HG02798 (cell line): ENCODE data around the gene ZNF474.

Source experiments
- ATAC-seq: cut with Tn5 transposase; IDR thresholded peaks from one replicate; pipeline ENCODE4 v1.9.1; 2021; ENCODE audit warnings: mild to moderate bottlenecking; ENCODE audit not compliant: unreplicated experiment, poor library complexity

Gene ZNF474

DNA sequence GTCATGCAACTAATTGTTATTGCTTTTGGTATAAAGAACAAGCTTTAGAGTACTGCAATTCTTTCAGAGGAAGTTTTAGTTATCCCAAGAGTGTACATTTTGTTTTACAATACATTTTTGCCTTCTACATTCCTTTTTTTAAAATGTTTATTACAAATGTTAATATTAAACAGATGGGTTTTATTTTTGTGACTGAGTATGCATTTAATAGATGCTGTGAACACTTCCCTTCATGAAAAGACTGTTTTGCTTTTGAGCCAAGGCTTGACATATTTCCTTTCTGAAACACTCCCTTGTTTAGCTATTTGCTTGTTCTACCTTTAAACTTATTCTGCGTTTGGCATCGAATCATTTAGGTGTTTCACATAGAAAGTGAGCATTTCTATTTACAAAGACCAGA is 14.8 kb upstream of the ZNF474 start:
- ATAC-seq = no peak

DNA sequence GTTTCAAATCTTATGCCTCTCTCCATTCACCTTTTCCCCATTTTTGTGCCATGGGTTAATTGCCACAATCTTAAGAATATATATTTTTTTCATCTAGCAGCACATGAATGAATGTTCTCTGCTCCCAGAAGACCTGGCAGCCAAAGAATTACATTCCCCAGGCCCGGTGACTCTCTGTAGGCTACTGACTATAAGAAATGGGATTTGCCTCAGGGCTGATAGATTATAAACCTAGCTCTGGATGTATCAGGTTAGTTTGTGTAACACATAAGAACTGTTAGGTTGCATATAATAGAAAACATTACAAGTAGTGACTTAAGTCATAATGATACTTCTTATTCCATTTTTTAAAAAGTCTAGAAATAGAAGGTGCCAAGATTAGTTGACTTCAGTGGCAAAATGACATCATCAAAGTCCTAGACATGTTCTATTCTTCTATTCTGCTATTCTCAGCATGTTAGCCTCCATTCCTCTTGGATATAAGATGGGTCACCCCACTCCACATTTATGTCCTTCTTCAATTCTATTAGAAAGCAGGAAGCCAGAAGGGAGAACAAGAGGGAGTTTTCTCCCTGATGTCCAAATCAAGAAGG is 10.9 kb upstream of the ZNF474 start:
- no peak for ATAC-seq

DNA sequence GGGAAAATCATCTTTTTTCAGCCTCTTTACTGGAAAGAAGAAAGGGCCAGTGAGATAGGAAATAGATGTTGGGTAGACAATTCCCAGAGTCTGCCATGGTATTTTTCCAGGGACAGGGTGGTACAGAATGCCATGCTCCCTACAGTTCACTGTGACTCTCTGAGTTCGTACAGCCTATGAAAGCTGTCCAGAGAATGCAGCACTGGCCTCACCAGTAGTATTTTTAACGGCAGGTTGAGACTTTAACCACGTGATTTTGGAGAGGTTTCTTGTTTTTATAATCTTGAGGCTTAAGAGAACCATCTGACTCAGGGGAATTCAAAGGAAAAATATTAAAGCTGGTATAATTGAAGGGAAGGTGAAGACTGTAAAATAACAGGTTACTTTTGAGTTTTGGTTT is 10.1 kb upstream of the ZNF474 start:
- ATAC-seq = no peak

DNA sequence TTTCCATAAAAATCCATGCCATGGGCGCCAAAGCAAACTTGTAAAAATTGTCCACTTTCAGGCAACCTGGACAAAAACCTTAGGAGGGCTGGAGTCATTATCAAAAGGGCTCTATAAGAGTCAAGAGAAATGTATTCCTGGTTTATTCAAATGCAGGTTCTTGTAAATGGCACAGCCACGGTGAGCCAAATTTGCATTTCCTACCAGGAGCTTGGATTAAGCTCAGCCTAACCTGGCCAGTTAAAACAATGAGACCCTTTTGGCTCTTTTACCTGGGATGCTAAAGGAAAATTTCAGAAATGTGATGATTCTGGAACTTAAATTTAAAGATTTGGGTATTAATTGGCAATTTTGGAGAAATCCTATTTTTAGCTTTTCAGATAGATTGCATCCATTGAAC is 8.9 kb upstream of the ZNF474 start:
- no peak for ATAC-seq

DNA sequence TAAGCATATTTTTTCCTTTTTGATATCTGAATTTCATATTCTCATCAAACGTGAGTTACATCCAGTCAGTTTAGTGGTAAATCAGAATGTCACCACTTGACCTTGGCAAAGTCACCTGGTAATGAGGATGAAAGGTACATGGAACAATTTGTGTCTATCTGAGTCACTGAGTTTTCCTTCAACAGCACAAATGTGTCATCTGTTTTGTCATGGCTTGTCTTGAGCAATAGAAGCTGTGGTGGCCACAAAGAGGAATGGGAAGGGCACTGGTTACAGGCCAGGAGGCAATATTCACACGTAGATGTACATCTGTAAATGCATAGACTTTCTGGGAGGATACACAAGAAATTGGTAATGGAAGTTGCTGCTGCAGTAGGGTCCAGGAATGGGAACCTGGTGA is 8.4 kb upstream of the ZNF474 start:
- ATAC-seq = no peak

DNA sequence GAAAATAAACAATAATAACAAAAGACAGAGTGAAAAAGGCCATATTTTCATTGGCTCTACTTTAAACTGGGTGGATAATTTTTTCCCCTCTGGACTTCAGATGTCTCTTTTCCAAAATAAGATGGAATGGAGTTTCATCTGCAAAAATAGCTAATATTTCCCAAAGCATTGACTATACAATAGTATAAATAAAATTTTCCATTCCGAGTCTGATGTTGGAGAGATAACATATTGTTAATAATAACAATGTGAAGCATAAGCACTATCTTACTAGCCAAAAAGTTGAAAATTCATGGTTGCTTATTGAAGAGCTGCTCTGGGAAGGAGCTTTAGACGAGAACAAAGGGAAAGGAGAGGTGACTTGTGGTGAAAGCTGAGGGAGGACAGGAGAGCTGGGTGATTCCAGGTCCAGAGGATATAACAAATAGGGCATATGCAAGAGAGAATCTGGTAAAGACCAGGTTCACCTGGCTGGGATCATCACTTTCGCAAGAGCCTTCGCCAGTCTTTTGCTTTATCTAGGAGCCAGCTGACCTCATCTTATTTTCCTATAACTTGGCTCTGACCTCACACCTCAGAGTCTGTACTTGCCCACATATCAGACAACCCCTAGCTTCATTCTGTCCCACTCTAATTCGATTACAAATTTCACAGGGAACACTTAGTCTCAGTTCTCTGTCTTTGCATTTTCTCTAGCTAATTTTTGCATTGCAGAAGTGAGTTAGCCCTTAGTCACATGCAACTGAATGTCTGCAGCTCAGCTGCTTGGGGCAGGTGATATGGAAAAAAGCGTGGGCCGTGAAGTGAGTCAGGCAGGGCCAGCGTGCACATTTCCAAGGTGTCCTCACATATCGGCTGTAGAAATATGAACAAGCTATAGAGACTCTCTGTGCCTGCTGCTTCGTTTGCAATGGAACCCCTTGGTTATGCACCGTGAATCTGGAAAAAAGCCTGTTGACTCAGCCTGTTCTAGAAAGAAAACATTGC is 7.6 kb upstream of the ZNF474 start:
- no peak for ATAC-seq

DNA sequence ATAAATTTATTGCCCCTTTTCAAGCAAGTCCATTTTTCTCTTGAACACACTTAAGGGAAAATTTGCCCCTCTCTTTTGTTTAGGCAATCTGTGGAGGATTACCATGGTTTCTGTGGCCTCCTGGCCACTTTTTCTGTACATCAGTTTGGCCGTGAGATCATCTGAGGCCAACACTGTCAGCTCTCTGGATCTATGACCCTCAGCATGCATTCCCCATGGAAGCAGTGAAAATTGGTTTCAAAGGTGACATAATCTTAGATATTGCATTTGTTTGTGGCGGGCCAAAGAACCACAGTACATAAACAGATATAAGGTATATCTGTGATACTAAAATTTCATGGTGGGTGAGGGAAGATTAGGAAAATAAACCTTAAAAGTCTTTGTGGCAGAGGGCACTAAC is 4.6 kb upstream of the ZNF474 start:
- no peak for ATAC-seq

DNA sequence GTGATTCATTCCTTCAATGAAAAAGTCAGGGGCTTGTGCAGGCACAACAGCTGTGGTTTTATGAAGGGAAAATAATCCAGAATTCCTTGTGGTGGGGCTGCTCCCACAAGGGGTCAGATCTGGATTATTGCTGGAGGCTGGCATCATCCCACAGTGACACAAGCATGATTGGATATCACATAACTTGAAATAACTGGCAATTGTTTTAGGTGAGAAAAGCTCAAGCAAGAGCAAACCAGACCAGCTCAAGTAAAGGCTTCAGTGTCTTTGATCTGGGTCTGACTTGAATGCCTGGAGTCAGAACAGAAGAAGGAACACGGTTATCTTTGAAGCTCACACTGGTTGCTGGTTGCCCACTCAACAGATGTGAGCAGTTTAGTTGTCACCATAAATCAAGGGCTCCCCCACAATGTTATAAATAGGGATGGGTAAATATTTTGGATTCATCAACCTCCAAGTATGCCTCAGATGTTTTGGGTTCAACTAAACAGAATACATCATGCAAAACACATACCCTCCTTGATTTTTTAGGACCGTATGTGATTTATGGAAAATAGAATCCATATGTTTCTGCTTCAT is 3.1 kb upstream of the ZNF474 start:
- no peak for ATAC-seq

DNA sequence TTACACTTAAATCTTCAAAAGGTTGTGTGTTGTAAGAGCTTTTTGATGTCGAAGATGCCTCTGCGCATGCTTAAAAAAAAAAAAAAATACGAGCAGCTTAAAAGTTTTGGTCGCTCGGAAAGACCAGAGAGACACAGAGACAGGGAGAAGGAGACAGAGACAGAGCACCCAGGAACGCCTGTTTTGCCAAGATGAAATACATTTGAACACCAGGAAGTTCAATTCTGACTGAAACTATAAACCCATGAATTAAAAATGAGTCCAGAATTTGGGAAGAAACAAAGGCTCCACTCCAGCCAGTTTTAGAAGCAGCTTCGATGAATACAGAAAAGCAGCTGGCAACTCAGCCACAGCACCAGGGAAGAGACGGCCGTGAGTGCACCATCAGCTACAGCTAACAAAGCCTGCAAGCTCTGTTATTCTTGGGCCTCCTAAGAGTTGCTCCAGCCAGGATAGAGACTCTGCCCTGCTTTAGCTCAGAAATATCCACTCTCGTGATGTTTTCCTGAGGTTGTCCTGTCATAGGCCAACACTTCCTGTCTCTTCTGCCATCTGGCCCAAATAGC is 2.5 kb upstream of the ZNF474 start:
- ATAC-seq = no peak

DNA sequence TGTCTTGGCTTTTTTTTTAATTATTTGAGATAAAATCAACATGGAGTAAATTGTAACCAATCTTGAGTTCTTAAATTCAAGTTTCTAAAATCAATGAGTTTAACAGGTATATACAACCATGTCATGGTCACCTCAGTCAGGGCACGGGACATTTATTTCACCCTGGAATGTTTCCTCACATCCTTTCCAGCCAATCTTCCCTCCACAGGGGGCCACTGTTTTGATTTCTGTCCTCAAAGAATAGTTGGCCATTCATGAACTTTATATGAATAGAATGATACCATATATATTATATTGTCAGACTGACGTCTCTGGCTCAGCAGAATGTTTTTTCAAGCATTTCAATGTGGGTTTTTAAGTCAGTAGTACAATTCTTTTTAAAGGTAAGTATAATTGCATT is 806 bp downstream of the ZNF474 start:
- no peak for ATAC-seq

DNA sequence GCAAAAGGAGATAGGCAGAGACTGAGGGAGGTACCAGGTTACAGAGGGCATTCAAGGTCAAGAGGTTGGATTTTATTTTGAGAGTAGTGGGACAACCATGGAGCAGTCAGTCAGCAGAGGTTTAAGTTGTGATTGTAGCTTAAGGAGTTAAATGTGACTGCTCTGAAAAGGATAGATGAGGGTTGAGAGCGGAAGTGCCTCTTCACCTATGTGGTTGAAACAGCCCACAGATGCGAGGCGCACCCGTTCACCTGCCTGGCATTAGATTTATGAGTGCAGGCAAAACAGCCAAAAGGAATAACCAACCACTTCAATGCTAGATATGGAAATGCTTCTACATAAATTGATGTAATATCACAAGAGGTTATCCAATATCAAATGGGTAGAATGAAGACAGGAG is 8.4 kb downstream of the ZNF474 start:
- ATAC-seq = no peak

DNA sequence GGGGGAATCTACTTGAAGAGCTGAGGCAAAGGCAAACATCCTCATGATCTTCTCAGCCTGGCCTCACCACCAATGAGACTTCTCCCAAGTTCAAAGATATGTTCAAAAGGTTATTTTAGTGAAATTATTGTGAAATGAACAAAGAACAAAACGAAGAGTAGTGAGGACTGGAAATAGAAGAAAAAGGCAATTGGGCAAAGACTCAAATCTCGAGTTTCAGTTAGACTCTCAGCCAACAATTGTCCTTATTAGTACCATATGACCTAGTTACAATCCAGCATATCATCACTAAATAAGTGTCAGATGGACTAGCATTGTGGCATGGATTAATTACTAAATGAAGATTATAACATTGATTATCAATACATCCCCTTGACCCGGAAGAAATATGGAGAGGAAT is 9.0 kb downstream of the ZNF474 start:
- ATAC-seq = no peak

DNA sequence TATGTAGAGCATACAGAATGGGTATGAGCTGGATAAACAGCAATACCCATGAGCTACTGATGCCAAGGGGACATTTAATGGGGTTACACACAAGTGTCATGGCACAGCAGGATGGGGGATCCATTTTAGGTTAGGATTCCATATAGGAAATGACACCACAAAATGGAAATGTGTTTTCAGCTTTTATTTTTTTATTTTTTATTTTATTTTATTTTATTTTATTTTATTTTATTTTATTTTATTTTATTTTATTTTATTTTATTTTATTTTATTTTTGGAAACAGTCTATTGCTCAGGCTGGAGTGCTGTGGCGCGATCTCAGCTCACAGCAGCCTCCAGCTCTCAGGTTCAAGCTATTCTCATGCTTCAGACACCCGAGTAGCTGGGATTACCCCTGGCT is 11.6 kb downstream of the ZNF474 start:
- no peak for ATAC-seq

DNA sequence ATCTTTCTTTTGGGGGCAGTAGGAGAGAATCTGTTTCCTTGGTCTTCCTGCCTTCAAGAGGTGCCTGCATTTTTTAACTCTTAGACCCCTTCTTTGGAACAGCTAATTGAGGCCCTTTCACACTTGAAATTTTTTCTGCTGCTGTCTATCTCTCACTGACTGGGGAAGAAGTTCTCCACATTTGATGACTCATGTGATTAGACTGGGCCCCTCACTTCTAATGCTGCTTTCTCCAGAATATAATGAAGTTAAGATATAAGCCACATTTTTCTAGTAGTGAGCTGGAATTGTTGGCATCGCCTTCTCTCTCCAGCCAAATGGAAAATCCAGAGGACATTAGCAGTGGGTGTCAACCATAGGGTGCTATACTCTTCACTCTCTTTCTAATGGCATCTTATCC is 12.4 kb downstream of the ZNF474 start:
- ATAC-seq = no peak

DNA sequence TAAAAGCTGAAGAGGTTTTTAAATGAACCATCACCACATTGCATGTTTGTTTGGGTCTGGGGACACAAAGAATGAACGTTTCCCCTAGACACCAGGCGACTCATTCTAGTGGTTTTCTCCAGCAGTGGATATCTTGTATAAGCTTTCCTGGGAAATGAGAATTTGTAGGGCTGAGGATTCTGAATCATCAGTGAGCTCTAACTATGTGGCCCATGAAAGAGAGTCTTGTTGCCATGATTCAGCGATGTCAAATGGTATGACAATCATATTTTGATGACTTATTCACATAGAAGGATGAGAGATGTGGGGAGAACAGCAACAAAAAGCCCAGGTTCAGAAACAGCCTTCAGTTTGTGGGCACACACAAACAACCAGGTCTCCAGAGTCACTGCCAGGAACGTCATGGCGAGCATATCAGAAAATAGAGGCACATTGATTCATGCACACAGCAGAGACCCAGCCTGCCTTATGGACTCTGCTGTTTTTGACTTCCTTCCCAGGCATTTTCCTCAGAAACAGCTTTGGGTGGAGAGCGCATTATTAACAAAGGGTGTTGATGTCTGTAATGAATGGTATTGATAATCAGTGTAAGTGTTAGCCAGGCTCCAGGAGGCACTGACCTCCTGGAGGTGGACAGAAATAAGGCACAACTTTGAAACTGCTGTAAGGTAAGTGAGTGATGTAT is 13.3 kb downstream of the ZNF474 start:
- no peak for ATAC-seq

DNA sequence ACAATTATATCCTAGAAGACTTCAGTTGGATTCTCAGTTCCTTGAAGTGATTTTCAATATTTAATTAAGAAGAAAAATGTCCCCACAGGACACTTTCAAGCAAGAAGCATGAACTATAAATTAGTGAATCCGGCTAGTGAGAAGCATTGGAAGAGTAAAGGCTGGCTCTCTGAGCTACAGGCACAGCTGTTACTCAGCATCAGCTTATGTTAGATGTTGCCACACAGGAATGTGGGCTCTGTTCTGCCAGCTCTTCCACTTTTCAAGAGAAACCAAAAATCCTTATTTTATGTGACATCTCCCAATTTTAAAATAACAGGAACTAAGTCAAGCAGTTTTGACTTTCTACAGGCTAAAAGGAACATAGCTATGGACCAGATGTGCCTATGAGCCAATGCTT is 14.9 kb downstream of the ZNF474 start:
- no peak for ATAC-seq

DNA sequence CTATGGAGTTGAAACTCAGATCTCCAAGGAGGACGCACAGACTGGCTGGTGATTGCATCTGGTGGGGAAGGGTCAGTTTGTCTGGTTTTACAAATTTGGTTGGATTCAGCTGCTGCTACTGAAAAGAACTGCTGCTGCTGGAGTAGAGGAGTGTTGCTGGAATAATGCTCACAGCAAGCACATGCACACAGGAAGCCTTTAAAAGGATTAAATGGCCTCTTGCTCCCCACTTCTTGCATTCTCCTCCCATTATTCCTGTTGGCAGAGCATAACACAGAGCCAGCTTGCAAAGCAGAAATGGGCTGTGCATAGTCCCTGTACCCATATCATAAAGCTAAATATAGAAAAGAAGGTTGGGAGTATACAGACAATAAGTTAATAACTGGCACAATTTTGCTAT is 16.6 kb downstream of the ZNF474 start:
- no peak for ATAC-seq

DNA sequence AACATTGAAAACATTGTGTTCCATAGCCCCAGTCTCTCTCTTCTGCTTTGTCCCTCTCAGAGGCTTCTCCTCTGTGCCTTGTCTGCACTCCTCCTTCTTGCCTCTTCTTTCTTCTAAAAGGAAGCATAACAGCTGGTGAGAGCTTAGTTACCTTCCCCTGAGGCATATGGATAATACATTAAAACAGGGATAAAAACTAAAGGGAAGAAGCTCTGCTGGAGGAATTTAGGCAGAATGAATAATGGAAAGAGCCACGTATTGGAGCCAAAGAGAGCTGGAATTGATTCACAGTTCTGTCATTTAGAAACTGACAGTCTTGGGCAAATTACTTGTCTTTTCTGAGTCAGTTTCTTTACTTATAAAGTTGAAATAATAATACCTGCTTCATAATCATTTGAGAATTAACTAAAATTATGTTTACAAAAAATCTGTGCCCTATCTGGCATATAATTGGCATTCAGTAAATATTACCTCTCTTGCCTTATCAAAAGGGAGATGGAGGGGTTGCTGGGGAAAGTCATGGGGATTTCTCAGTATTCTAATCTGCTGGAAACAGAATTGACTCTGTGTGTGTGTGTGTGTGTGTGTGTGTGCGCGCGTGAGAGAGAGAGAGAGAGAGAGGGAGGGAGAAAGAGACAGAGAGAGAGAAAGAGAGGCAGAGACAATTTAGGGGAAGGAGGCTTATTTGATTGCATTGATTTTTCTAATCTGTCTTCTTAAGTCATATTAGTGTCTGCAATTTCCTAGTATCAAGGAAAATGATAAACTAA is 20.2 kb downstream of the ZNF474 start:
- no peak for ATAC-seq

DNA sequence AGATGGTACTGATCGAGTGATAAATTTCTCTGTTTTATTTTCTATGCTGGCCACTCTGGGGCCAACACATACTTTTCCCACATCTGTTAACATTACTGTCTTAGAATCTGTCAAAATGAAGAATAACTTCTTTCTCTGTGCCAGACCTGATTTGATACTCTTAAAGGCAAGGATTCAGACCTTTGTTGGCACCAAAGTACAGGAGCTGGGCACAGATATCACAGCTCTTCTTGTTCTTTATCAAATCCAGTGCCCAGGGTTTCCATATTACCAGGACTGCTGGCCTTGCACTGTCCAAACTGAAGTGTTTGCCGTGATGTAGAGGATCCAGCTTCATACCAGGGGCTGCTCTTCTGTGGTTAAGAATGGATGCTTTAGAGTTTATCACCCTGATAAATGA is 20.9 kb downstream of the ZNF474 start:
- ATAC-seq = no peak

DNA sequence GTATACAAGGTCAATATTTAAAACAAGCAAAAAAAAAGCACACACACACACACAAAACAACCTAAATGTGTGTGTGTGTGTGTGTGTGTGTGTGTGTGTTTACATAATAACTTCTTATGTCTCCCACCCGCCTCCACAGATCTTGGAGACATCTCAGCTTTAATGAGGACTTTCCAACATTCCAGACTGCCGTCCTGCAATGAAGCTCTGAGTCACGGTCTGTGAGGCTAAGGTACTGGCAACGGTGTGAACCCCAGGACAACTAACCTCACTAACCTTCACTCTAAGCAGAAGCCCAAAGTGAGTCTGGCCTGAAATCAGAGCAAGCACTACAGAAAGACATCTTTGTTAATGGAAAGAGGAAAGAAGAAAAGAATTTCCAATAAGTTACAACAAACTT is 22.3 kb downstream of the ZNF474 start:
- ATAC-seq = no peak
